HEK293T (cell line): ENCODE results near the gene IL1F10.

ENCODE experiments used
- CTCF ChIA-PET: fragments of 350-600 bp; formaldehyde crosslinking; extraction: SDS; loops from one replicate; lab custom pipeline; 2021; ENCODE audit warnings: antibody characterized with exemption, inconsistent platforms; lab: Yijun Ruan, JAX
- POLR2A ChIA-PET: fragments of 350-600 bp; formaldehyde crosslinking; extraction: SDS; loops from one replicate; lab custom pipeline; 2020; ENCODE audit warnings: antibody characterized with exemption, inconsistent platforms; lab: Yijun Ruan, JAX
- DNase-seq: peaks from one replicate; pipeline ENCODE4 v3.0.0; 2012; ENCODE audit warnings: mixed read lengths; ENCODE audit errors: extremely low spot score
- ARNT ChIP-seq: fragments of 450-650 bp; IDR thresholded peaks from 2 replicates; pipeline ENCODE4 v1.6.1; 2017; ENCODE audit warnings: mild to moderate bottlenecking
- BHLHE40 ChIP-seq: fragments of 450-650 bp; IDR thresholded peaks from 2 replicates; pipeline ENCODE4 v1.6.1; 2016; ENCODE audit warnings: mild to moderate bottlenecking, moderate library complexity, borderline replicate concordance
- CTBP1 ChIP-seq: fragments of 450-650 bp; IDR thresholded peaks from 2 replicates; pipeline ENCODE4 v1.6.1; 2016; ENCODE audit warnings: borderline replicate concordance
- ELF4 ChIP-seq: fragments of 450-650 bp; IDR thresholded peaks from 2 replicates; pipeline ENCODE4 v1.6.1; 2017; ENCODE audit warnings: antibody characterized with exemption
- FOXA1 ChIP-seq: fragments of 450-650 bp; IDR thresholded peaks from 2 replicates; pipeline ENCODE4 v1.6.1; 2016; ENCODE audit warnings: mild to moderate bottlenecking
- FOXK2 ChIP-seq: fragments of 450-650 bp; IDR thresholded peaks from 2 replicates; pipeline ENCODE4 v1.6.1; 2016; ENCODE audit warnings: mild to moderate bottlenecking
- FOXM1 ChIP-seq: fragments of 450-650 bp; IDR thresholded peaks from 2 replicates; pipeline ENCODE4 v1.6.1; 2017; ENCODE audit warnings: mild to moderate bottlenecking, borderline replicate concordance
- HDGF ChIP-seq: fragments of 450-650 bp; IDR thresholded peaks from 2 replicates; pipeline ENCODE4 v1.6.1; 2017; ENCODE audit warnings: antibody characterized with exemption, borderline replicate concordance
- L3MBTL2 ChIP-seq: fragments of 450-650 bp; conservative IDR thresholded peaks from 2 replicates; pipeline ENCODE4 v1.6.1; 2016; ENCODE audit warnings: mild to moderate bottlenecking
- LEF1 ChIP-seq: fragments of 450-650 bp; IDR thresholded peaks from 2 replicates; pipeline ENCODE4 v1.6.1; 2017; ENCODE audit warnings: mild to moderate bottlenecking, borderline replicate concordance
- NFRKB ChIP-seq: fragments of 450-650 bp; IDR thresholded peaks from 2 replicates; pipeline ENCODE4 v1.6.1; 2016; ENCODE audit warnings: mild to moderate bottlenecking, moderate library complexity
- PKNOX1 ChIP-seq: fragments of 450-650 bp; IDR thresholded peaks from 2 replicates; pipeline ENCODE4 v1.6.1; 2016
- SP1 ChIP-seq: fragments of 450-650 bp; IDR thresholded peaks from 2 replicates; pipeline ENCODE4 v1.6.1; 2017
- SUZ12 ChIP-seq: fragments of 450-650 bp; IDR thresholded peaks from 2 replicates; pipeline ENCODE4 v1.6.1; 2016; ENCODE audit warnings: mild to moderate bottlenecking
- TARDBP ChIP-seq: fragments of 450-650 bp; IDR thresholded peaks from 2 replicates; pipeline ENCODE4 v1.6.1; 2016
- ZNF384 ChIP-seq: fragments of 450-650 bp; IDR thresholded peaks from 2 replicates; pipeline ENCODE4 v1.6.1; 2016

IL1F10 gene

GRCh38 chr2:113028112-113028511 is 39.7 kb upstream of the IL1F10 start:
- ChIA-PET CTCF (no interaction called here), POLR2A (no interaction called here)
- DNase-seq, result no peak
- TF ChIP-seq ELF4, result no peak
- TF ChIP-seq FOXM1, result no peak
- no peak for TF ChIP-seq HDGF
- no peak for TF ChIP-seq PKNOX1
- TF ChIP-seq LEF1, result no peak
- no peak for TF ChIP-seq BHLHE40
- TF ChIP-seq NFRKB, result no peak
- no peak for TF ChIP-seq TARDBP
- TF ChIP-seq L3MBTL2, result no peak
- no peak for TF ChIP-seq CTBP1
- TF ChIP-seq ARNT, result no peak
- TF ChIP-seq FOXA1, result no peak
- TF ChIP-seq SUZ12, result no peak
- no peak for TF ChIP-seq FOXK2
- no peak for TF ChIP-seq SP1
- TF ChIP-seq ZNF384, result no peak

- TF ChIP-seq SP1 (no peak), TARDBP (no peak), FOXA1 (no peak), PKNOX1 (no peak), SUZ12 (no peak), NFRKB (no peak), CTBP1 (no peak), ELF4 (no peak), BHLHE40 (no peak), ZNF384 (no peak), FOXM1 (no peak), FOXK2 (no peak), L3MBTL2 (no peak), LEF1 (no peak)
- POLR2A ChIA-PET, result no interaction called here
- DNase-seq, result no peak
- CTCF ChIA-PET, result interaction anchor here (0.6 kb wide), 1 partner anchor 911 kb away, joined by 3 read pairs; no protein-coding TSS in a partner anchor
These were observed 35.0 kb upstream of the IL1F10 start for GRCh38 chr2:113032737-113033136.

- ChIA-PET POLR2A (no interaction called here), CTCF (no interaction called here)
- no peak for DNase-seq
- no peak for TF ChIP-seq ZNF384
- TF ChIP-seq SP1, result no peak
- TF ChIP-seq PKNOX1, result no peak
- TF ChIP-seq BHLHE40, result no peak
- no peak for TF ChIP-seq TARDBP
- no peak for TF ChIP-seq SUZ12
- no peak for TF ChIP-seq HDGF
- no peak for TF ChIP-seq NFRKB
- TF ChIP-seq ARNT, result no peak
- TF ChIP-seq FOXM1, result no peak
- TF ChIP-seq ELF4, result no peak
- TF ChIP-seq FOXK2, result no peak
- no peak for TF ChIP-seq LEF1
- TF ChIP-seq FOXA1, result no peak
- TF ChIP-seq CTBP1, result no peak
- TF ChIP-seq L3MBTL2, result no peak
These were observed 33.8 kb upstream of the IL1F10 start for GRCh38 chr2:113034016-113034415.

GRCh38 chr2:113036763-113037162 is 31.0 kb upstream of the IL1F10 start:
- DNase-seq, result no peak
- POLR2A ChIA-PET, result no interaction called here
- TF ChIP-seq ELF4 (no peak), CTBP1 (no peak), NFRKB (no peak), ZNF384 (no peak), HDGF (no peak), BHLHE40 (no peak), LEF1 (no peak)
- CTCF ChIA-PET, result no interaction called here

GRCh38 chr2:113038291-113038690 is 29.5 kb upstream of the IL1F10 start:
- CTCF ChIA-PET, result no interaction called here
- TF ChIP-seq BHLHE40 (no peak), HDGF (no peak), ELF4 (no peak), L3MBTL2 (no peak), NFRKB (no peak), FOXA1 (no peak), ZNF384 (no peak), SUZ12 (no peak), PKNOX1 (no peak), TARDBP (no peak), LEF1 (no peak), FOXK2 (no peak), ARNT (no peak), FOXM1 (no peak), CTBP1 (no peak), SP1 (no peak)

GRCh38 chr2:113039158-113039557 is 28.6 kb upstream of the IL1F10 start:
- TF ChIP-seq ELF4 (no peak), L3MBTL2 (no peak), ZNF384 (no peak), NFRKB (no peak), SP1 (no peak), HDGF (no peak), SUZ12 (no peak), PKNOX1 (no peak)
- no peak for DNase-seq
- ChIA-PET POLR2A (no interaction called here), CTCF (no interaction called here)

More at GRCh38 chr2:113038291-113038690, 29.5 kb upstream of the IL1F10 start:
- no peak for DNase-seq
- POLR2A ChIA-PET, result no interaction called here
